LNCaP clone FGC (cell line): ENCODE results near the gene HAUS8.

Source experiments
- DNase-seq: peaks from one replicate; pipeline ENCODE4 v3.0.0-alpha.2; 2011; ENCODE audit warnings: low read depth
- H3K4me3 ChIP-seq: 2 replicates; pipeline ENCODE4 v1.5.1; 2011; ENCODE audit warnings: mild to moderate bottlenecking, low read depth, low read length, control low read depth
- TF ChIP-seq, protein P1 (sequence below): IDR thresholded peaks from 2 replicates; pipeline ENCODE4 v1.5.1; 2012; ENCODE audit warnings: mild to moderate bottlenecking; ENCODE audit not compliant: control insufficient read depth, insufficient read depth; ENCODE audit errors: extremely low read depth

HAUS8 gene

DNA sequence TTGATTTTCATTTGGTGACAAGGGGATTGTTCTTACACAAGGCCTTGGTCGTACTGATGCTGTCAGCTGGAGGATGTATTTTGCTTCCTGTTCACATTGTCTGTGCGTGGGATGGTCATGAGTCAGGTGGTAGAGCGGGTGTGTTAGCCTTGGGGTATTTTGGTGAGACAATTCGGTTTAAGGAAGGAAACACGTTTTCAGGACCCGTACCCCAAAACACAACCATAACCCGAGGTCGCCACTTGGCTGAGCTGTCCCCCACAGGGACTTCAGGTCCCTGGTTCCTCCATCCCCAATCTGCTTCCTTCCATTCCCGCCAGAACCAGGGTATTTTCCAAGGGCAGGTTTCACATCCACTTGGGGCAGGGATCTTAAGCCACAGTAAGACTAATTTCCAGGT is 15.3 kb upstream of the HAUS8 start:
- DNase-seq: no peak
- TF ChIP-seq, protein P1, sequence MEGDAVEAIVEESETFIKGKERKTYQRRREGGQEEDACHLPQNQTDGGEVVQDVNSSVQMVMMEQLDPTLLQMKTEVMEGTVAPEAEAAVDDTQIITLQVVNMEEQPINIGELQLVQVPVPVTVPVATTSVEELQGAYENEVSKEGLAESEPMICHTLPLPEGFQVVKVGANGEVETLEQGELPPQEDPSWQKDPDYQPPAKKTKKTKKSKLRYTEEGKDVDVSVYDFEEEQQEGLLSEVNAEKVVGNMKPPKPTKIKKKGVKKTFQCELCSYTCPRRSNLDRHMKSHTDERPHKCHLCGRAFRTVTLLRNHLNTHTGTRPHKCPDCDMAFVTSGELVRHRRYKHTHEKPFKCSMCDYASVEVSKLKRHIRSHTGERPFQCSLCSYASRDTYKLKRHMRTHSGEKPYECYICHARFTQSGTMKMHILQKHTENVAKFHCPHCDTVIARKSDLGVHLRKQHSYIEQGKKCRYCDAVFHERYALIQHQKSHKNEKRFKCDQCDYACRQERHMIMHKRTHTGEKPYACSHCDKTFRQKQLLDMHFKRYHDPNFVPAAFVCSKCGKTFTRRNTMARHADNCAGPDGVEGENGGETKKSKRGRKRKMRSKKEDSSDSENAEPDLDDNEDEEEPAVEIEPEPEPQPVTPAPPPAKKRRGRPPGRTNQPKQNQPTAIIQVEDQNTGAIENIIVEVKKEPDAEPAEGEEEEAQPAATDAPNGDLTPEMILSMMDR: no peak
- H3K4me3 ChIP-seq: no peak overlapping the region

DNA sequence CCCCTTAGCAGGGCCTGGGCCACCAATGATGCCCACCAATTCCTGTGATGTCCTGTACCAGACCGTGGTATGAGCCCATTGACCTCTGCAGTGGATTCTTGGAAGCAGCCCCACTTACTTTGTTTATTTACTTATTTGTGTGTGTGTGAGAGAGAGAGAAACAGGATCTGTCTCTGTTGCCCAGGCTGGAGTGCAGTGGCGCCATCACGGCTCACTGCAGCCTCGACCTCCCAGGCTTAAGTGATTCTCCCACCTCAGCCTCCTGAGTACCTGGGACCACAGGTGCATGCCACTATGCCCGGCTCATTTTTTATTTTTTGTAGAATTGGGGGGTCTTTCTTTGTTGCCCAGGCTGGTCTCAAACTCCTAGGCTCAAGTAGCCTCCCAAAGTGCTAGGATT is 13.3 kb upstream of the HAUS8 start:
- TF ChIP-seq, protein P1: no peak
- no peak for DNase-seq
- H3K4me3 ChIP-seq: no peak overlapping the region

DNA sequence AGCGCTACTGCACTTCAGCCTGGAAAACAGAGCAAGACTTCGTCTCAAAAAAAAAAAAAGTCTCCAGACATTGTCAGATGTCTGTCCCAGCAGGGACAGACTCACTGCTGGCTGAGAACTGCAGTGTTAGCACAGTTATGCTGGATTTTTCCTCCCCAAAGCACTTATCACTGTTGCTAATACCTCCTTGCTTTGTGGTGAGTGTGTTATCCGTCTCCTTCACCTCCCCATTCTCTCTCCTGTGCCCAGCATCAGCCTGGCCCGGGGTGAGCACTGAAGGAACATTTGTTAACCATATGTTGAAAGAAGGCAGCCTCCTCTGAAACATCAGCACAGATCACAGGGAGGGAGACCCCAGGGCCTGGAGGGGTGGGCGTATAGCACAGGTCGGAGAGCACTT is 11.6 kb upstream of the HAUS8 start:
- TF ChIP-seq, protein P1: no peak
- no peak overlapping the region for H3K4me3 ChIP-seq
- DNase-seq: no peak

DNA sequence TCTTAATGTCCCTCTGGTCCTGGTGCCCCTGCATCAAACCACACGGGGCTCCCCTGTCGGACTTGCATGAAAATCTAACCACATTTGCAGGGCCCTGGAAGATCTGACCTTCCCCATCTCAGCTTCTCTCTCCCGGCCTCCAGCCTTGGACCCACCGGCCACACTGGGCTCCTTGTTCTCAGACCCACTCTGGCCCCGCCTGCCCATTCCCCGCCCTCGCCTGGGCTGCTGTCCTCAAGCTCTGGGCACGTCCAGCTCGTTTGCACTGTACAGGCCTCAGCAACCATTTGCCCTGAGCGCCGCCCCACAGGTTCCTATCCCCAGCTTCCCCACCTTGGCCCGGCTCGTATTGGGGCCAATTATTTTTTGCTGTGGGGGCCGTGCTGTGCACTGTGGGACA is 10.9 kb upstream of the HAUS8 start:
- TF ChIP-seq, protein P1: no peak
- no peak for DNase-seq
- H3K4me3 ChIP-seq: no peak overlapping the region

DNA sequence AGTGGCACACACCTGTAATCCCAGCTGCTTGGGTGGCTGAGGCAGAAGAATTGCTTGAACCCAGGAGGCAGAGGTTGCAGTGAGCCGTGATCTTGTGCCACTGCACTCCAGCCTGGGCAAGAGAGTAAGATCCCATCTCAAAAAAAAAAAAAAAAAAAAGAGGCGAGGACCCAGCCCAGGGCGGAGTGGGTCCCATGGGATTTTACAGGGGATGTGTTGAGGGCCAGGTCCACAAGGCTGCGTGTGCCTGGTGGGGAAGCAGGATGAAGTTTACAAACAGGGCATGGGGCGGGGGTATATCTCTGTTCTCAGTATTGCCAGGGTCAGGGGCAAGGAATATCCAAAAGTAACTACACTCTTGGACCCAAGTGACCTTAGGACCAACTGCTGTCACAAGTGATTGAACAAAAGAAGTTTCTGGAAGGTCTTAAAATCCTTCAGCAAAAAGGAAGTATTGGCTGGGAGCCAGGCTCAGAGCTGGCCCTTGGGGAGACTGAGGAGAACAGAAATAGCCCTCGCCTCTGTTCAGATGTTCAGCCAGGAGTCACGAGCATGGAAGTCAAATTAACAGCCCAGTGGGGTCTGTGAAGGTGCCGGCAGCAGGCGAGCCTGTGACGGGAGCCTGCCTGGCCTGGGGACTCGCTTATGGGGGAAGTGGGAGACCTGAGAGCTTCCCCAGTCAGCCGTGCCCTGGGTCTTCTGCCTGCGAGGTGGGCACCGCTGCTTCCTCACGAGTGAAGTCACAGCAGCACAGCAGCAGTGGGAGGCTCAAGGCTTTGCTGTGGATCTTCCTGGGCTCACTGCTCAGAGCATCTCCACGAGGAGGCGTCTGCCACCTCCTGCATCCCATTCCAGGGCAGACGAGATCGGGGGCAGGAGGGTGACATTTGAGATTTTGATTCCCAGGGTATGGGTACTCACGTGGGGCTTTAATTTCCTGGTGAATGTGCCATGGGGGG is 6.7 kb upstream of the HAUS8 start:
- H3K4me3 ChIP-seq: no peak overlapping the region
- DNase-seq: no peak
- TF ChIP-seq, protein P1: no peak

DNA sequence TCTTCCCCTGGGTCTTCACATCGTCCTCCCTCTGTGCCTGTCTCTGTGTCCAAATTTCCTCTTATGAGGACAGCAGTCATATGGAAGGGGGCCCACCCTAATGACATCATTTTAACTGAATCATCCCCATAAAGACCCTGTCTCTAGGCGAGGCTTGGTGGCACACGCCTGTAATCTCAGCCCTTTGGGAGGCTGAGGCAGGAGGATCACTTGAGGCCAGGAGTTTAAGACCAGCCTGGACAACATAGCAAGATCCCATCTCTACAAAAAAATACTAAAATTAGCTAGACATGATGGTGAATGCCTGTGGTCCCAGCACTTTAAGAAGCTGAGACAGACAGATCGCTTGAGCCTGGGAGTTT is 5.2 kb upstream of the HAUS8 start:
- H3K4me3 ChIP-seq: no peak overlapping the region

More for the DNA sequence above, 5.2 kb upstream of the HAUS8 start:
- TF ChIP-seq, protein P1: no peak
- DNase-seq: no peak
